ENCODE data around the gene SRP14.

SRP14 gene

DNA sequence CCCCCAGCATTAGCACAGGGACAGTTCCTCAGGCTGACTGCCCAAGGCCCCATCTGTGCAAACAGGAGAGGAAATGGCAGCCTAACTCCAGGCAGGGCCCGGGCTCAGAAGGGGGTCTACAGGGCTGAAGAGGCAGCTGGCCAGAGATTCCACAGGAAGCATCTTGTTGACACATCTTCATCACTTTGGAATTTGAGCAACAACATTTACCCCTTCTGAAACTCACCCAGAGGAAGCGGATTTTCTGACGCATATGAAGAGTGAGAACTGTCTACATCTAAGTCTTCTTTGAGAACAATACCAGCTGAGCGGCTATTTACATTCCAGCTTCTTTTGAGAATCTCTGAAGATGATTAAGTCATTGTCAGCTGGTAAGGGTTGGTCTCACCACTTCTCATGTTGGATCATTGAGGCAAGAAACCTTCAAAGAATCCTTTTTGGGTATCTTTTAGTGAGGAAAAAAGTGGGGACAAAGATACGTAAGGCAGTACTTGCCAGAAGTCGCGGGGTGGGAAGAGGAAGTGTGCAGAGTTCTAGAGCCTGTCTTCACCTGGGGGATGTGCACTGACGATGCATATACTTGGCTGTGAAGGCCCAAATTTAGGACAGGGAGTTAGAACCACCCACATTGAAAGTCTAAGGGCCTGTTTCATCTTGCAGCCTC lies 25.4 kb upstream of the SRP14 start:
- Histone ChIP-seq H3K4me3 (ENCODE audit: low read length) (no peak overlapping the region), H3K9ac (ENCODE audit: low read length) (no peak overlapping the region), H3K9me3 (ENCODE audit: control insufficient read depth, low read length) (no peaks in the 10 kb centered on the region), H3K36me3 (ENCODE audit: control insufficient read depth, insufficient read depth, low read length) (no peaks in the 10 kb centered on the region), H3K27me3 (ENCODE audit: control insufficient read depth, insufficient read depth, low read length) (no peaks in the 10 kb centered on the region), H3K4me1 (ENCODE audit: control insufficient read depth, insufficient read depth, low read length) (peaks cover 11% of the 10 kb centered on the region)

DNA sequence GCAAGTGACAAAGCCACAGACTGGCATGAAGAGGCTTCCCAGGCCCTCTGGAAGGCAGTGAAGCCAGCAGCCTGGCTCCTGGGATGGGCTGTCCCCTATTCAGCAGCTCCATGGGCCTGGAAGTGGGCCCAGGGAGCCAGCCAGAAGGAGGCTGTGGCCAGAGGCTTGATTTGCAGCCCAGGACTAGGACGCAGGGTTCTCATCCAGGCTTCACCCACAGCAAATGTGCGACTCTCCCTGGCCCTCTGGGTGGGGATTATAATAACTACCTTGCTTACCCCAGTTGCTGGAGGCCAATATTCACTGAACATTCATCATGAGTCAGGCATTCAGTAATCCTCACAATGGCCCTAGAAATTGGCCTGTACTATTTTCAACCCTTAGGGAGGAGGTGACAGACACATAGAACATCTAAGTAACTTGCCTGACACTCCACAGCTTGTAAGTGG lies 24.6 kb upstream of the SRP14 start:
- Histone ChIP-seq H3K36me3 (ENCODE audit: control insufficient read depth, insufficient read depth, low read length) (no peaks in the 10 kb centered on the region), H3K27me3 (ENCODE audit: control insufficient read depth, insufficient read depth, low read length) (no peaks in the 10 kb centered on the region), H3K4me3 (ENCODE audit: low read length) (no peak overlapping the region), H3K4me1 (ENCODE audit: control insufficient read depth, insufficient read depth, low read length) (peaks cover 5% of the 10 kb centered on the region), H3K9me3 (ENCODE audit: control insufficient read depth, low read length) (no peaks in the 10 kb centered on the region), H3K9ac (ENCODE audit: low read length) (no peak overlapping the region)

DNA sequence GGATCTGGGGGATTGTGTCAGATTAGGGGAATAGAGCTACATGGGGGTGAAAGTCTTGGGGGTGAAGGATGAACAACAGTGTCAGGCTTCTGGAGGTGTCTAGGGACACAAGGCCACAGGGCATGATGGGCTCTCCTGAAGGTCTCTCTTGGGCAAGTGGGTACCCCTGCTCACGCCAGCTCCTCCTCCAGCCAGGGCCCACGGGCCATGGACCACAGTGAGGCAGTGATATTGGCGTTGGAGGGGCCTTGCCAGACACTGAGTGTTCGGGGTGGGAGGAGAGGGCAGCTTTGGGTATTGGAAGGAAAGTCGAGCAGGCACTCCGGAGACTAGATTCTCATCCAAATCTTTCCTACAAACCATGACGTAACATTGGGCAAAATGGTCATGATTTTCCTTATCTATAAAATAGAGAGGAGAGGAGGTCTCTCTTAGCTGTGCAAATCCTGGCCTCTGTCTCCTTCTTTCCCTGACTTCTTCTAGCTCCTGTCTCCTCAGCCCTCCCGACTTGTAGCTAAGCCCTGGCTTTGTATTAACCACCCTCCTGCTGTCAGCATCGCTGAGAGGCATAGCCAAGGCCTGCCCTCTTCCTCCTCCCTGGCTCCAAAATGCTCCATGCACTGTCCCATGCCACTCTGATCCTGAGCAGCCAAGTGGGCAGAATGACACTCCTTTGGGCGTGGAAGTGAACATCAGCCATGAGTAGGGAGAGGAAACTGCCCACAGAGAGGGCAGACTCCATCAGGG lies 24.0 kb upstream of the SRP14 start:
- H3K36me3 ChIP-seq (ENCODE audit: control insufficient read depth, insufficient read depth, low read length): no peaks in the 10 kb centered on the region
- H3K4me1 ChIP-seq (ENCODE audit: control insufficient read depth, insufficient read depth, low read length): no peaks in the 10 kb centered on the region
- no peak overlapping the region for H3K4me3 ChIP-seq (ENCODE audit: low read length)
- H3K9ac ChIP-seq (ENCODE audit: low read length): no peak overlapping the region
- H3K9me3 ChIP-seq (ENCODE audit: control insufficient read depth, low read length): no peaks in the 10 kb centered on the region
- no peaks in the 10 kb centered on the region for H3K27me3 ChIP-seq (ENCODE audit: control insufficient read depth, insufficient read depth, low read length)

DNA sequence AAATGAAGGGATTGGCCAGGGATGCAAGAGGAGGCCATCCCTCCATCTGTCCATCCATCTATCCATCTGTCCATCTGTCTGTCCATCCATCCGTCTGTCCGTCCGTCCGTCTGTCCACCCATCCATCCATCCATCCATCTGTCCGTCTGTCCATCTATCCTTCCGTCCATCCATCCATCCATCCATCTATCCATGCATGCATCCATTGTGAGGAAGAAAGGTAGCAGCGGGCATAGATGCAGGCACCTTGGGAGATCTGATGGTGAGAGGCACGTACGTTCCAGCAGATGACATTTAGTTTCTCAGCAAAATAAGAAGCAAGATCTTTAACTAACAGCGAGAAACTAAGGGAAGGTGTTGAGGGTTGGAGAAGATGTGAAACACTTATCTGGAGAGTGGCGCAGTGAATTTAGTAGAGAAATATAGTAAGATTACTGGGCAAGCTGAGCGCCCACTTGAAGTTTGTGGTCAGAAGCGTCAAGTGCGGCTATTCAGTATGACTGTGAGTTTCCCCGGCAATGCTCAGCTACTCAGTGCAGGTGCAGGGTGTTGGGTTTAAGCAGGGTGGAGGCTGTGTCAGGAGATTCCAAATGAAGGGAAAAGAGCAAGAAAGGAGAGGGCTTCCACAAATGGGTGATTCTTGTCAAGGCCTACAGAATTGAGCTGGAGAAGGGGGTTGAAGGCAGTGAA lies 22.4 kb upstream of the SRP14 start:
- peaks cover under 1% of the 10 kb centered on the region for H3K4me1 ChIP-seq (ENCODE audit: control insufficient read depth, insufficient read depth, low read length)
- H3K27me3 ChIP-seq (ENCODE audit: control insufficient read depth, insufficient read depth, low read length): no peaks in the 10 kb centered on the region
- no peak overlapping the region for H3K9ac ChIP-seq (ENCODE audit: low read length)
- no peaks in the 10 kb centered on the region for H3K9me3 ChIP-seq (ENCODE audit: control insufficient read depth, low read length)
- no peak overlapping the region for H3K4me3 ChIP-seq (ENCODE audit: low read length)
- no peaks in the 10 kb centered on the region for H3K36me3 ChIP-seq (ENCODE audit: control insufficient read depth, insufficient read depth, low read length)

DNA sequence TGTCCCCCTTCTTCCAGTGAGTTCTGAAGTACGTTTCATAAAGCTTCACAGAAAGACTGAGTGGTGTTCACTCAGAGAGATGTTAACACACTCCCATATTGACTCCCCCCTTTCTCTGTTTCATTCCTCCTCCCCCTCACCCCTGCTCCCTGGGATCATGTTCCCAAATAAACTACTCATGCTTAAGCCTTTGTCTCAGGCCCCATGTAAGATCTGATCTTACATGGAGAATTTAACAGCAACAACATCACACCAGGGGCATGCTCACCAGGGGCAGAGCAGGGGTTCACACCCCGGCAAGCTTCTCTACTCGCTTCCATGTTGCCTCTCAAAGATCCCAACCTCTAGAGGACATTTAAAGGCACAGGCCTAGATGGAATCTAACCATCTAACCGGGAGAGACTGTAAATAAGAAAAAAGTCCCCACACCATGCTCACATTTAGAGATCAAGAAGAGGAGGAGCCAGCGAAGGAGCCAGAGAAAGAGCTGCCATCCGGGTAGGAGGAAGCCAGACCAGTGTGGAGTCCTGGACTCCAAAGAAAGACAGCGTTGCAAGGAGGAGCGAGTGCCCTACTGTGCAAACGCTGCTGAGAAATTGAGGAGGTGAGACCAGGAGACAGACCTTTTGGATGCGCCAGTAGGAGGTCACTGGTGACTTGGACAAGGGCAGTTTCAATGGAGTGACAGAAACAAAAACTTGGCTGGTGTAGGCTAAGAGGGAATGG lies 21.4 kb upstream of the SRP14 start:
- peaks cover 9% of the 10 kb centered on the region for H3K4me1 ChIP-seq (ENCODE audit: control insufficient read depth, insufficient read depth, low read length)
- H3K36me3 ChIP-seq (ENCODE audit: control insufficient read depth, insufficient read depth, low read length): no peaks in the 10 kb centered on the region
- no peak overlapping the region for H3K4me3 ChIP-seq (ENCODE audit: low read length)
- H3K9me3 ChIP-seq (ENCODE audit: control insufficient read depth, low read length): no peaks in the 10 kb centered on the region
- H3K9ac ChIP-seq (ENCODE audit: low read length): no peak overlapping the region
- no peaks in the 10 kb centered on the region for H3K27me3 ChIP-seq (ENCODE audit: control insufficient read depth, insufficient read depth, low read length)

DNA sequence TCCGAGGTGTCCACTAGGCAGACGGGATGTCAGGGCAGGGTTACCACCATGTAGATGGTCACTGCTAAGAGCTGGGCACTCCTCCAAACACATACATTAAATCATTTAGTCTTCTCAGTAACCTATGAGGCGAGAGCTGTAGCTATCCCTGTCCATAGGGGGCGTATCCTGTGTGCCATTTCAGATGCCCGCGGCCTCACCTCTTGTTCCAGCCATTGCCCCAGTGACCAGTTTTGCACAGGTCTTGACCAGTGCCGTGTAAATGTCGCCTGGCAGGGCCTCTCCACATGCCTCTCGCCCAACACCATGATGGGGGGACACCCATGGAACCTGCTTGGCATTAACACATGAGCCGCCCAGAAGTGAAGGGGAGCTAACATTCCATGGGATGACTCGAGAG lies 20.8 kb upstream of the SRP14 start:
- Histone ChIP-seq H3K9ac (ENCODE audit: low read length) (no peak overlapping the region), H3K27me3 (ENCODE audit: control insufficient read depth, insufficient read depth, low read length) (no peaks in the 10 kb centered on the region), H3K36me3 (ENCODE audit: control insufficient read depth, insufficient read depth, low read length) (no peaks in the 10 kb centered on the region), H3K9me3 (ENCODE audit: control insufficient read depth, low read length) (no peaks in the 10 kb centered on the region), H3K4me3 (ENCODE audit: low read length) (no peak overlapping the region), H3K4me1 (ENCODE audit: control insufficient read depth, insufficient read depth, low read length) (peaks cover 15% of the 10 kb centered on the region)

DNA sequence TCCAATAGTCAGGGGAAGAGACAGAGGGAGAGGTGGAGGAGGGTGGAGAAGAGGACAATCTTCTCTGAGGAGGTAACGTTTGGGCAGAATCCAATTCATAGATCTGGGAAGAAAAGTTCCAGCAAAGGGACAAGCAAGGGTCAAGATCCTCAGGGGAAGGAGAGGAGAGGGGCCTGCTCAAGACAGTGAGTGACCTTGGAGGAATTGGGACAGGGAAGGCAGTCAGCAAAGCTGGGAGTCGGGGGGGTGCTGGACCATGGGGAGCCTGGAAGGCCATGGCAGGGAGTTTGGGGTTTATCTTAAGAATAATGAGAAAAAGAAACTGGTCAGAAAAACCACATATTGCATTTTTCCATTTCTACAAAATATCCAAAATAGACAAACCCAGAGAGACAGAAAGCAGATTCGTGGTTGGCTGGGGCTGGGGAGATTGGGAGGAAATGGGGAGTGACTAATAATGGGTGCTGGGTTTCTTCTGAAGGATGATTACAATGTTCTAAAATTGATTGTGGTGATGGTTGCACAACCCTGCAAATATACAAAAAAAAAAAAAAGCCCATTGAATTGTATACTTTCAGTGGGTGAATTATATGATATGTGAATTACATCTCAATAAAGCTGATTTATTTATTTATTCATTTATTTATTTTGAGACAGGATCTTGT lies 19.6 kb upstream of the SRP14 start:
- Histone ChIP-seq H3K9ac (ENCODE audit: low read length) (no peak overlapping the region), H3K4me1 (ENCODE audit: control insufficient read depth, insufficient read depth, low read length) (peaks cover 18% of the 10 kb centered on the region)

DNA sequence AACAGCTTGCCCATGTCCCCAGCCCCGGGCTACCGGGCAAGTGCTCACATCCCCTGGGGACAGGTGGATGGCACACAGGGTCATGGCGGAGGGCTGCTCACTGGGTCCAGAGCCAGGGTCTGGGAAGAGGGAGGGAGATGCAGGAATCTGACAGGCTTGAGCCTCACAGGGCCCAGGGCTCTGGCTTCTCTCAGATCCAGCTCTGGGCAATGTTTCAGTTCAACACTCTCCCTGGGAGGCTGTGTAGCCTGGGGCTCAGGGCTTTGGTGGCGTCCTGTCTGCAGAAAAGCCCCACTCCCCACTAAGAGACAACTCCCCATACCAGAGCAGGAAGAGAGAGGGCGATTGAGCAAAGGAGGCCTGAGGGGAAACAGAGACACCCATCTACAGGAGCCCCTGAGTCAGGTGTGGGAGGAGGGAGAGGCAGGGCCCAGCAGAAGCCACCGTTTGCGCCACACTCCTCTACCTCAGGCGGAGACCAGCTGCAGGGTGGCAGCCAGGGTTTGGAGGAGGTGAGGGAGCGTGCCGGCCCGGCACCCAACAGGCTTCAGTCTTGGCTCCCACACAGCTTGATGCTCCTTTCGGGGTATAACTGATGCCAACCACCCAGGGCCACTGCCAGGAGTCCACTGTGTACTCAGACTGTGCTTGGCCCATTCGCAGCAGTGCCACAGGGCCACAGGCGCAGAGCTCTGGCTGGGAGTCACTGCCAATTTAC lies 16.8 kb upstream of the SRP14 start:
- H3K27me3 ChIP-seq (ENCODE audit: control insufficient read depth, insufficient read depth, low read length): no peaks in the 10 kb centered on the region
- H3K9ac ChIP-seq (ENCODE audit: low read length): no peak overlapping the region
- no peak overlapping the region for H3K4me3 ChIP-seq (ENCODE audit: low read length)
- H3K9me3 ChIP-seq (ENCODE audit: control insufficient read depth, low read length): no peaks in the 10 kb centered on the region
- no peaks in the 10 kb centered on the region for H3K36me3 ChIP-seq (ENCODE audit: control insufficient read depth, insufficient read depth, low read length)
- peaks cover 23% of the 10 kb centered on the region for H3K4me1 ChIP-seq (ENCODE audit: control insufficient read depth, insufficient read depth, low read length)

More for the DNA sequence above, 19.6 kb upstream of the SRP14 start:
- no peak overlapping the region for H3K4me3 ChIP-seq (ENCODE audit: low read length)
- no peaks in the 10 kb centered on the region for H3K9me3 ChIP-seq (ENCODE audit: control insufficient read depth, low read length)
- H3K27me3 ChIP-seq (ENCODE audit: control insufficient read depth, insufficient read depth, low read length): no peaks in the 10 kb centered on the region
- no peaks in the 10 kb centered on the region for H3K36me3 ChIP-seq (ENCODE audit: control insufficient read depth, insufficient read depth, low read length)

DNA sequence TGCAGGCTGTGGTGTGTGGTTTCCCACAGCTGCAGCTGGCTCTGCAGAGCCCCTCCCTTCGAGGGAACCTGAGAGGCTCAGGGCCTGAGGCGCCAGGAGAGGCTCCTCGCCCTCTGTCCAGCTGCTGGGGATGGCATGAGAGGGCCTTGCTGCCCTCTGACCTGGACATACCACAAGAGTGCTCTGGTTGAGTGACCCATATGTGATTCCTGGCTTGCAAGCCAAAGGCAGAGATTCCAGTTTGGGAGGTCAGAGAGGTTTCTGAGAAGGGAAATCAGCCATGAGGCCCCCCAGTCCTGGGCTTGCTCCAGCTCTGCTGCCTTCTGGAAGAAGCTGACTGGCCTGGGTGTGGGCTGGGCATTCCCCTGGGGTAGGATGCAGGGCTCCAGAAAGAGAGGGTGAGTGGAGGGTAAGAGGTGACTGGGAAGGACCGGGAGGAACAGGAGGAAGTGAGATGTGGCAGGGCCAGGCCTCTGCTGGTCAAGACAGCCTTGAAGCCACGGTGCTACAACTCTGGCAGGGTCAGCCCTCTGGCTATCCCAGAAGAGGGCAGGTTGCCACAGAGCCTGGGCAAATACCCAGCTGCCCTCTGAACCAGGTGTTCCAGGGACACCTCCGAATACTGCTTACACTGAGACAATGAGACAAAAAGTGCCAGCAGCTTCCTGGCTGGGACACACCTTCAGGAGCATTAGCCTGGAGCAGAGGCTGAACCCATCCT lies 16.0 kb upstream of the SRP14 start:
- Histone ChIP-seq H3K9me3 (ENCODE audit: control insufficient read depth, low read length) (no peaks in the 10 kb centered on the region), H3K9ac (ENCODE audit: low read length) (no peak overlapping the region), H3K4me1 (ENCODE audit: control insufficient read depth, insufficient read depth, low read length) (peaks cover 23% of the 10 kb centered on the region), H3K27me3 (ENCODE audit: control insufficient read depth, insufficient read depth, low read length) (no peaks in the 10 kb centered on the region), H3K36me3 (ENCODE audit: control insufficient read depth, insufficient read depth, low read length) (no peaks in the 10 kb centered on the region), H3K4me3 (ENCODE audit: low read length) (no peak overlapping the region)

DNA sequence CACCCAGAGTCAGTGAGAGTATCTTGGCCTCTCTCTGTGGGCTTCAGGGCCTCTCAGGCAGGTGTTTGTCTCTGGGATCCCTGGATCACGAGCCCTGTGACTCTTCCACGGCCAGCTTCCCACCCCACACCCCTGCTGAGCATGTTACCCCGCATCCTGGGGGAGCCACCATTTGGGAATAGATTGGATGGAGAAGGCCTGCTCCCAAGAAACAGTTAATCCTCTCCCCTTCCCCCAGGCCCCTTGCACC lies 15.5 kb upstream of the SRP14 start:
- no peaks in the 10 kb centered on the region for H3K9me3 ChIP-seq (ENCODE audit: control insufficient read depth, low read length)
- H3K27me3 ChIP-seq (ENCODE audit: control insufficient read depth, insufficient read depth, low read length): no peaks in the 10 kb centered on the region
- H3K4me1 ChIP-seq (ENCODE audit: control insufficient read depth, insufficient read depth, low read length): peaks cover 23% of the 10 kb centered on the region
- H3K9ac ChIP-seq (ENCODE audit: low read length): no peak overlapping the region
- no peaks in the 10 kb centered on the region for H3K36me3 ChIP-seq (ENCODE audit: control insufficient read depth, insufficient read depth, low read length)
- no peak overlapping the region for H3K4me3 ChIP-seq (ENCODE audit: low read length)

Data from mucosa of stomach (tissue), 1 donor.